Measurements from ENCODE around the gene RABEP1. TPM values are rescaled to one million over a fixed set of nuclear protein-coding genes. Genes with fewer than 3 reads are reported as not detected.
A peak's percentile ranks its signal among the peaks of the same experiment; 100 is the strongest.
"Not testable (repeated sequence)": the region's sequence is repeated elsewhere in the genome, so short reads cannot be mapped to it uniquely, and the experiment has no call there.

Gene RABEP1, protein sequence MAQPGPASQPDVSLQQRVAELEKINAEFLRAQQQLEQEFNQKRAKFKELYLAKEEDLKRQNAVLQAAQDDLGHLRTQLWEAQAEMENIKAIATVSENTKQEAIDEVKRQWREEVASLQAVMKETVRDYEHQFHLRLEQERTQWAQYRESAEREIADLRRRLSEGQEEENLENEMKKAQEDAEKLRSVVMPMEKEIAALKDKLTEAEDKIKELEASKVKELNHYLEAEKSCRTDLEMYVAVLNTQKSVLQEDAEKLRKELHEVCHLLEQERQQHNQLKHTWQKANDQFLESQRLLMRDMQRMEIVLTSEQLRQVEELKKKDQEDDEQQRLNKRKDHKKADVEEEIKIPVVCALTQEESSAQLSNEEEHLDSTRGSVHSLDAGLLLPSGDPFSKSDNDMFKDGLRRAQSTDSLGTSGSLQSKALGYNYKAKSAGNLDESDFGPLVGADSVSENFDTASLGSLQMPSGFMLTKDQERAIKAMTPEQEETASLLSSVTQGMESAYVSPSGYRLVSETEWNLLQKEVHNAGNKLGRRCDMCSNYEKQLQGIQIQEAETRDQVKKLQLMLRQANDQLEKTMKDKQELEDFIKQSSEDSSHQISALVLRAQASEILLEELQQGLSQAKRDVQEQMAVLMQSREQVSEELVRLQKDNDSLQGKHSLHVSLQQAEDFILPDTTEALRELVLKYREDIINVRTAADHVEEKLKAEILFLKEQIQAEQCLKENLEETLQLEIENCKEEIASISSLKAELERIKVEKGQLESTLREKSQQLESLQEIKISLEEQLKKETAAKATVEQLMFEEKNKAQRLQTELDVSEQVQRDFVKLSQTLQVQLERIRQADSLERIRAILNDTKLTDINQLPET
- total RNA-seq: 50.1 and 57.7 TPM in 2 replicates
- long read RNA-seq, full-length matches to known transcripts: 9 of 67 reads
- long read RNA-seq, partial matches to known transcripts: 54 of 67 reads
- long read RNA-seq, other reads (novel, unspliced or antisense): 4 of 67 reads

DNA sequence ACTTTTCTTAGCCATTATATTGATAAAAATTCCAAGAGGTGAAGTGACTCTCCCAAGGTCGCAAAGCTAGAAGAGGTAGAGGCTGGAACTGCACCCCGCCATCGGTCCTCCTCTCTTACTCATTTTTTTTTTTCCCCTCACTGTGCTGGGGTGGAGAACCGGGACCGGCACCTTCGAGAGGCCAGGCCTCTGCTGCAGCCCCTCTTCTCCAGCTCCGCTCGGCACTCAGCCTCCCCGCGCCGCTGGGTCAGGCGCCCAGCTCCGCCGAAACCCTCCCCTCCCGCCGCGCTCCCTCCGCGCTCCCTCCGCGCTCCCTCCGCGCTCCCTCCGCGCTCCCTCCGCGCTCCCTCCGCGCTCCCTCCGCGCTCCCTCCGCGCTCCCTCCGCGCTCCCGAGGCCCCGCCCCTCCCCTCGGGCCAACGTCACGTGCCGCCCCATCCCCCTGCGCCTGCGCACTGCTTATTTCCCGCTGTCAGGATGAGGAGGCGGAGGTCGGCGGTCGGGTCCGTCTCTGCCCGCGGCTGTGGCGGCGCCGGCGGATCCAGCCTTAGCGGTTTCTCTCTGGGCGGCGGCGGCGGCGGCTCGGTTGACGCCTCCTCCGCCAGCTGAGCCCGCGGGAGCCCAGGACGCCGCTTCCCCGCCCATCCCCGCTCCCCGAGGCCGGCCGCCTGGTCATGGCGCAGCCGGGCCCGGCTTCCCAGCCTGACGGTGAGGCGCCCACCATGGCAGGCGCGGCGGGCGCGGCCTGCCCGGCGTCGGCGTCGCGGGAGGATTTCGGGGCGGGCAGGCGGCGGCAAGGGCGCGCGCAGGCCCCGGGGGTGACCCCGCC is at the start of gene RABEP1:
TSS of gene RABEP1 (plus strand) at position 471 of the 828 bp plus-strand sequence. CDS start at position 674, 203 bp downstream.
- Mint-ChIP-seq H3K4me3 (ENCODE audit: unreplicated experiment) (peak within 1 kb of the TSS; percentile 83), H3K9me3 (ENCODE audit: unreplicated experiment) (no peaks in the 10 kb centered on the region), H3K4me1 (ENCODE audit: unreplicated experiment) (peaks cover 27% of the 10 kb centered on the region), H3K27me3 (ENCODE audit: unreplicated experiment) (no peaks in the 10 kb centered on the region), H3K36me3 (ENCODE audit: unreplicated experiment) (no peaks in the 10 kb centered on the region), H3K27ac (ENCODE audit: unreplicated experiment) (peak within 1 kb of the TSS; percentile 79)
- DNase-seq (ENCODE audit: extremely low spot score, unreplicated experiment): peak; percentile 98
- TF ChIP-seq, protein P1, sequence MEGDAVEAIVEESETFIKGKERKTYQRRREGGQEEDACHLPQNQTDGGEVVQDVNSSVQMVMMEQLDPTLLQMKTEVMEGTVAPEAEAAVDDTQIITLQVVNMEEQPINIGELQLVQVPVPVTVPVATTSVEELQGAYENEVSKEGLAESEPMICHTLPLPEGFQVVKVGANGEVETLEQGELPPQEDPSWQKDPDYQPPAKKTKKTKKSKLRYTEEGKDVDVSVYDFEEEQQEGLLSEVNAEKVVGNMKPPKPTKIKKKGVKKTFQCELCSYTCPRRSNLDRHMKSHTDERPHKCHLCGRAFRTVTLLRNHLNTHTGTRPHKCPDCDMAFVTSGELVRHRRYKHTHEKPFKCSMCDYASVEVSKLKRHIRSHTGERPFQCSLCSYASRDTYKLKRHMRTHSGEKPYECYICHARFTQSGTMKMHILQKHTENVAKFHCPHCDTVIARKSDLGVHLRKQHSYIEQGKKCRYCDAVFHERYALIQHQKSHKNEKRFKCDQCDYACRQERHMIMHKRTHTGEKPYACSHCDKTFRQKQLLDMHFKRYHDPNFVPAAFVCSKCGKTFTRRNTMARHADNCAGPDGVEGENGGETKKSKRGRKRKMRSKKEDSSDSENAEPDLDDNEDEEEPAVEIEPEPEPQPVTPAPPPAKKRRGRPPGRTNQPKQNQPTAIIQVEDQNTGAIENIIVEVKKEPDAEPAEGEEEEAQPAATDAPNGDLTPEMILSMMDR (IDR thresholded peaks at IDR 0.05): peak; percentile 29

DNA sequence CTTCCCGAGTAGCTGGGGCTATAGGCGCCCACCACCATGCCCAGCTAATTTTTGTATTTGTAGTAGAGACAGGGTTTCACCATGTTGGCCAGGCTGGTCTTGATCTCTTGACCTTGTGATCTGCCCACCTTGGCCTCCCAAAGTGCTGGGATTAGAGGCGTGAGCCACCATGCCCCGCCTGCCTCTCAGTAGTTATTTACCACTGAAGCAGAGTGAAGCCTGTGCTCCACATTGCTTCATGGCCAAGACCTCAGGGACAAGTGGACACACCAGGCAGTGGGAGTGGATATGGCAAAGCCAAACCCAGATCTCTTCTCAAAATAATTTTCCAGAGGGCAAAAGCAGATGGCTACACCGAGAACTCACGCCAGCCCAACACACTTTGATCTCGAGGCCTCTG is 48.6 kb upstream of the RABEP1 start:
- not testable (repeated sequence) for H3K4me1 Mint-ChIP-seq (ENCODE audit: unreplicated experiment); H3K9me3 Mint-ChIP-seq (ENCODE audit: unreplicated experiment); H3K27ac Mint-ChIP-seq (ENCODE audit: unreplicated experiment); DNase-seq (ENCODE audit: extremely low spot score, unreplicated experiment); H3K27me3 Mint-ChIP-seq (ENCODE audit: unreplicated experiment); H3K4me3 Mint-ChIP-seq (ENCODE audit: unreplicated experiment); H3K36me3 Mint-ChIP-seq (ENCODE audit: unreplicated experiment)

DNA sequence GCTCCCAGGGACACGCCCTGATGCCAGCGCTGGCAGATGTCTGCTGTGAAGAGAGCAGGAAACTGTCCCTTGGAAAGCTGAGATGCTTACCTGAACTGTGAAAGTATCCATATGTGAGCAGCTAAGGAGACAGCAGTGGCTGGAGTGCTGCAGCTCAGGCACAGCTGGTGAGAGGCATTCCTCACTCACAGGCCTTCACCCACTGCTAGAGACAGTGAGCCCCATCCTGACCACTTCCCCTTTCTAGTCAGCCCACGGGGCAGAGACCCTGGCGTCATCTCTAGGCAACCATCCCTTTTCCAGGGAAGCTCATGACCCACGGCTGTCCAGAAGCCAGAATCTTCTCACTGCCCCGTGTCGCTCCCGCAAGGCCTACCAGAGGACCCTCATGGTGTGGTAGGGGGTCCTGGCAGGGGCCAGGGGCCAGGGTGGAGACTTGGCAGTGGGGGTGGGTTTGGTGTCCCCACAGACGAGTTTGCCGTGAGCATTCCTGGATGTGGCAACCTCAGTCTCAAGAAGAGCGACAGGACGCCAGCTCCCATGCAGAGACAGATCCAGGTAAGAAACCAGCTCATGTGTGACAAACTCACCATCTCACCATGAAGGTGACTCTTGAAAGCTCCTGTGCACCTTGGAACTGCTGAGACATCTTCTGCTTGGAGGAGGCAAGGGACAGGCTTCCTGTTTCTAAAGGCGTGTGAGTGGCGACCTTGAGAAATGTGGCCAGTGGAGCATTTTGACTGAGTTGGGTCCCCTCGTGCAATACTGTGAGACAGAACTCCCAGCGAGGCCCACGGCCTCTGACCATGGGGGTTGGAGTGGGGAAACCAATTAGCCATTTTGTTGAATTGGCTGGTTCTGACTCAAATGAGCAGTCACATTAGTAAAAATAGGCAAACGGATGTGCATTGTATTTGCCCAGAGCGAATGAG is 47.2 kb upstream of the RABEP1 start, which contains the start of gene SCIMP:
TSS of gene SCIMP (minus strand) at position 216 of the 932 bp plus-strand sequence. CDS start at position 111, 105 bp downstream.
- Mint-ChIP-seq H3K27me3 (ENCODE audit: unreplicated experiment) (no peaks in the 10 kb centered on the region), H3K9me3 (ENCODE audit: unreplicated experiment) (no peaks in the 10 kb centered on the region), H3K36me3 (ENCODE audit: unreplicated experiment) (peaks cover 2% of the 10 kb centered on the region), H3K4me3 (ENCODE audit: unreplicated experiment) (no peak within 1 kb of the TSS), H3K4me1 (ENCODE audit: unreplicated experiment) (no peaks in the 10 kb centered on the region), H3K27ac (ENCODE audit: unreplicated experiment) (no peak within 1 kb of the TSS)
- TF ChIP-seq, protein P1 (IDR thresholded peaks at IDR 0.05): no peak
- no peak for DNase-seq (ENCODE audit: extremely low spot score, unreplicated experiment)

DNA sequence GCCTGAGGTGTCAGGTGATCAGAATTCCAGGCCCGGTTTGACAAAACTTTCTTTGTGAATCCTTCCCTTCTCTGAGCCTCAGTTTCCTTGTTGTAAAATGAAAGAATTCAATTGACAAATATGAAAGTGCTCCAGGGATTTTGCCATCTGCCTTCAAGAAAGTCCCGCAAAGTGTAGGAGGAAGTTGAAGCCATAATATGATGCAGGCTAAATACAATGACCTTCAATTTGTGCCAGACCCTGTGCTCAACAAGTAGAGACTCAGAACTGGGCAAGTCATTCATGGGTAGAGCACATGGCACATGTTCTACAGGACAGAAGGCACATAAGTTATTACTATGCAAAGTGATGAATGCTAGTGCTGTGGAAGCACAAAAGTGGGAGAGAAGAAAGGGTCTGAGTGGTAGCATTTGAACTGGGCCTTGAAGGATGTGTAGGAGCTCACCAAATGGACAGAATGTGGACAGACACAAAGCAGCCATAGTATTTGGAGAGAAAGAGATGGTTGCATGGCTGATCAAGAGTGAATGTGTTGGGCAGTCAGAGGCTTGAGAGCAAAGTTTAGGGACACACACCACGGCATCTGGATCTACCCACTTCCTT is 45.0 kb upstream of the RABEP1 start:
- no peaks in the 10 kb centered on the region for H3K27me3 Mint-ChIP-seq (ENCODE audit: unreplicated experiment)
- no peak overlapping the region for H3K4me3 Mint-ChIP-seq (ENCODE audit: unreplicated experiment)
- TF ChIP-seq, protein P1 (IDR thresholded peaks at IDR 0.05): no peak
- no peaks in the 10 kb centered on the region for H3K4me1 Mint-ChIP-seq (ENCODE audit: unreplicated experiment)
- no peaks in the 10 kb centered on the region for H3K9me3 Mint-ChIP-seq (ENCODE audit: unreplicated experiment)
- peaks cover 2% of the 10 kb centered on the region for H3K36me3 Mint-ChIP-seq (ENCODE audit: unreplicated experiment)
- DNase-seq (ENCODE audit: extremely low spot score, unreplicated experiment): no peak
- H3K27ac Mint-ChIP-seq (ENCODE audit: unreplicated experiment): no peak overlapping the region

Measured in osteocyte (in vitro differentiated cells).